ENCODE results near the gene QSOX2. TPM values are rescaled to one million over a fixed set of nuclear protein-coding genes. Genes with fewer than 3 reads are reported as not detected.

Gene QSOX2
- total and polyA plus RNA-seq, 4 donors, result 0.79 to 12.7 (median 4.3) TPM

- TF ChIP-seq, protein P1, sequence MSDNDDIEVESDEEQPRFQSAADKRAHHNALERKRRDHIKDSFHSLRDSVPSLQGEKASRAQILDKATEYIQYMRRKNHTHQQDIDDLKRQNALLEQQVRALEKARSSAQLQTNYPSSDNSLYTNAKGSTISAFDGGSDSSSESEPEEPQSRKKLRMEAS (IDR thresholded peaks at IDR 0.05), result no peak
- TF ChIP-seq EGR1 (IDR thresholded peaks at IDR 0.05; ENCODE audit: low read depth in 2 of 2) (no peak), CTCF (IDR thresholded peaks at IDR 0.05; ENCODE audit: low read depth, low read length, missing input control) (no peak), HNF4A (conservative IDR thresholded peaks at IDR 0.05) (no peak), JUND (IDR thresholded peaks at IDR 0.05) (no peak), YY1 (IDR thresholded peaks at IDR 0.05) (no peak), HNF4G (IDR thresholded peaks at IDR 0.05) (no peak)
- TF ChIP-seq, protein P2, sequence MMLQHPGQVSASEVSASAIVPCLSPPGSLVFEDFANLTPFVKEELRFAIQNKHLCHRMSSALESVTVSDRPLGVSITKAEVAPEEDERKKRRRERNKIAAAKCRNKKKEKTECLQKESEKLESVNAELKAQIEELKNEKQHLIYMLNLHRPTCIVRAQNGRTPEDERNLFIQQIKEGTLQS (IDR thresholded peaks at IDR 0.05), result no peak
Measured at GRCh38 chr9:136204145-136204805, 41.3 kb downstream of the QSOX2 start (continued).

DNA sequence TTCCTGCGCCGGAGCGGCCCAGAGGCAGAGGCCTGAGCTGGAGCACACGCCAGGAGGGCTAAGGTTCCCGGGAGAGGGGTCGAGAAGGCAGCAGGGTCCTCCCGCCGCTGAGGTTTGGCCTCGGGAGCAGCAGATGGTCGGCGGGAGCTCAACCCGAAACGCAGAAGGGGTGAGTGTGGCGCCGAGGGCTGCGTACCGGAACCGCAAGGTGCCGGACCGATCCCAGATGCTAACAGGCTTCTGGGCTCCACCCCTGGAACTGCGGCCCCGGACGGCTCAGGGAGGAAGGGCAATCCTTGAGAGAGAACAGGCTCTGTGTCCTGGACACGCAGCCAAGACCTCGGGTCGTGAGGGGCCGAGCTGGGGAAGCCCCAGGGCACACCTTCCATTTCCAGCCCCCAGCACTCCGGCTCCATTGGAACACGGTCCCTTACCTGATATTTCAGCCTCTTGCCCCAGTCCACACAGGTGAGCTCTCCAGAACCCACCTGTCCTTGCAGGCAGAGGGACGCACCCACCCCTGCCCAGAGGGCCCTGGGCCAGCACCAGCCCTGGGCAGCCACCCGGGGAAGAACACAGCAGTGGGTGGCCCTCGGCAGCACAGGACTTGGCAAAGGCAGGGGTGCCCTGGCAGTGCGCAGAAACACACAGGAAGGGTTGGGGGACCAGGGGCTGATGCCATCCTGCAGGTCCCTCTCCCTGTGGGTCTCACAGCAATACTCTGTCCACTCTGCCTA lies 42.0 kb downstream of the QSOX2 start:
- H3K4me1 ChIP-seq (ENCODE audit: control insufficient read depth in 4 of 4, insufficient read depth in 4 of 4, low read length in 3 of 4), result peaks cover 0 to 10% (median 6%) of the 10 kb centered on the region in 4 donors
- H3K9ac ChIP-seq (ENCODE audit: low read depth in 1 of 2, low read length in 2 of 2), result no peak overlapping the region
- no peak for TF ChIP-seq ZBTB33 (IDR thresholded peaks at IDR 0.05)
- no peak for TF ChIP-seq HNF4A (conservative IDR thresholded peaks at IDR 0.05)
- TF ChIP-seq RAD21 (IDR thresholded peaks at IDR 0.05), result no peak
- no peak for TF ChIP-seq RXRA (IDR thresholded peaks at IDR 0.05)
- TF ChIP-seq TAF1 (conservative IDR thresholded peaks at IDR 0.05), result no peak
- no peak for TF ChIP-seq YY1 (IDR thresholded peaks at IDR 0.05)
- H3K36me3 ChIP-seq (ENCODE audit: control insufficient read depth in 4 of 4, insufficient read depth in 3 of 4, low read depth in 1 of 4, low read length in 3 of 4), result peaks cover 0 to 3% (median under 1%) of the 10 kb centered on the region in 4 donors
- H3K27ac ChIP-seq (ENCODE audit: low read depth in 1 of 2, low read length in 2 of 2), result no peak overlapping the region
- WGBS, result 21% methylated on average over 33 of the region's 33 CpGs
- H3K4me3 ChIP-seq (ENCODE audit: low read depth in 1 of 3, low read length in 3 of 3), result no peak overlapping the region
- H3K27me3 ChIP-seq (ENCODE audit: control insufficient read depth in 4 of 4, insufficient read depth in 4 of 4, low read length in 3 of 4), result peaks cover 0 to 42% (median 10%) of the 10 kb centered on the region in 4 donors
- no peaks in the 10 kb centered on the region for H3K9me3 ChIP-seq (ENCODE audit: control insufficient read depth in 4 of 4, low read length in 3 of 4)
- DNase-seq (ENCODE audit: low spot score), result no peak

DNA sequence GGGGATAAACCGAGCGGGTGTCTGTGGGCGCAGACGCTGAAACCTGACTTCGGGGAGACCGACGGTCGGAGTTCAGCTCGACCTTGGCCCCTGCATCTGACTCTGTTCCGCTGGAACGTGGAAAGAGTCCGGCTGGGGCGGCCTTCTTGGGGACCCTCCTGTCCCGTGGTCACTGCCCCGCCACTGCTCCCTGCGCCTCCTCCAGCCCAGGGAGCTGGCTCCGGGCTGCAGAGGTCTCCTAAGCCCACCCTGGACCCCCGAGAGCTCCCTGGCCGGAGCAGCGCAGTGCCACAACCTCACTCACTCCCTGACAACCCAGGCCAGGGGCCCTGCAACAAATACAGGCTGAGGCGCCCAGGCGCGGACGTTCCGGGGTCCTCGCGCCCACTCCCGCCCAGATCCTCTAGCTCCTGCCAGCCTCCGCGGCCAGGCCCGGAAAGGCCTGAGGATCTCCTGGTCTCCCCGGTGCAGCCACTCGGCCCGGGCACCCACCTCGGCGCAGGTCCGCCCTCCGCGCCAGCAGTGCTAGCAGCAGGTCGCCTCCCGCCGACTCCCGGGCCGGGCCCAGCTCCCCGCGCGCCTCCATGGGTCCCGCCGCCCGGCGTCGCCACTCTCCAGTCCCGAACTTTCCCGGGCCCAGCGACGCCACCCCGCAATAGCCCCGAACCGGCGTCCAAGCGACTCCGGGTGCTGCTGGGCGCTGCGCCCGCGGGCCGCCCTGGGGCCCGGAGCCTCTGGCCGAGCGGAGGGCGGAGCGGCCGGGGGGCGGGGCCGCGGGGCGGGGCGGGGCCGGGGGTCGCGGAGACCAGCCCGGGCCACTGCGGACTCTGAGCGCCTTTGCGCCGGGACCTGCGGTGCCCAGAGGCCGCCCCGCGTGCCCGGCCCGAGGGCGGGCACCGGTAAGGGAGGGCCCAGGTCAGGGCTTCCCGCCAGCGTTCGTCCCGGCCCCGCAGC lies 42.9 kb downstream of the QSOX2 start:
- H3K36me3 ChIP-seq (ENCODE audit: control insufficient read depth in 4 of 4, insufficient read depth in 3 of 4, low read depth in 1 of 4, low read length in 3 of 4), result peaks cover 0 to 1% (median 0%) of the 10 kb centered on the region in 4 donors
- TF ChIP-seq NR2F2 (IDR thresholded peaks at IDR 0.05) (no peak), RXRA (IDR thresholded peaks at IDR 0.05) (no peak), HNF4G (IDR thresholded peaks at IDR 0.05) (no peak)
- TF ChIP-seq, protein P1 (IDR thresholded peaks at IDR 0.05), result no peak
- TF ChIP-seq, protein P3, sequence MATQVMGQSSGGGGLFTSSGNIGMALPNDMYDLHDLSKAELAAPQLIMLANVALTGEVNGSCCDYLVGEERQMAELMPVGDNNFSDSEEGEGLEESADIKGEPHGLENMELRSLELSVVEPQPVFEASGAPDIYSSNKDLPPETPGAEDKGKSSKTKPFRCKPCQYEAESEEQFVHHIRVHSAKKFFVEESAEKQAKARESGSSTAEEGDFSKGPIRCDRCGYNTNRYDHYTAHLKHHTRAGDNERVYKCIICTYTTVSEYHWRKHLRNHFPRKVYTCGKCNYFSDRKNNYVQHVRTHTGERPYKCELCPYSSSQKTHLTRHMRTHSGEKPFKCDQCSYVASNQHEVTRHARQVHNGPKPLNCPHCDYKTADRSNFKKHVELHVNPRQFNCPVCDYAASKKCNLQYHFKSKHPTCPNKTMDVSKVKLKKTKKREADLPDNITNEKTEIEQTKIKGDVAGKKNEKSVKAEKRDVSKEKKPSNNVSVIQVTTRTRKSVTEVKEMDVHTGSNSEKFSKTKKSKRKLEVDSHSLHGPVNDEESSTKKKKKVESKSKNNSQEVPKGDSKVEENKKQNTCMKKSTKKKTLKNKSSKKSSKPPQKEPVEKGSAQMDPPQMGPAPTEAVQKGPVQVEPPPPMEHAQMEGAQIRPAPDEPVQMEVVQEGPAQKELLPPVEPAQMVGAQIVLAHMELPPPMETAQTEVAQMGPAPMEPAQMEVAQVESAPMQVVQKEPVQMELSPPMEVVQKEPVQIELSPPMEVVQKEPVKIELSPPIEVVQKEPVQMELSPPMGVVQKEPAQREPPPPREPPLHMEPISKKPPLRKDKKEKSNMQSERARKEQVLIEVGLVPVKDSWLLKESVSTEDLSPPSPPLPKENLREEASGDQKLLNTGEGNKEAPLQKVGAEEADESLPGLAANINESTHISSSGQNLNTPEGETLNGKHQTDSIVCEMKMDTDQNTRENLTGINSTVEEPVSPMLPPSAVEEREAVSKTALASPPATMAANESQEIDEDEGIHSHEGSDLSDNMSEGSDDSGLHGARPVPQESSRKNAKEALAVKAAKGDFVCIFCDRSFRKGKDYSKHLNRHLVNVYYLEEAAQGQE (IDR thresholded peaks at IDR 0.05), result peak; percentile 7
- H3K9ac ChIP-seq (ENCODE audit: low read depth in 1 of 2, low read length in 2 of 2), result no peak overlapping the region
- peaks cover 0 to 9% (median 7%) of the 10 kb centered on the region in 4 donors for H3K4me1 ChIP-seq (ENCODE audit: control insufficient read depth in 4 of 4, insufficient read depth in 4 of 4, low read length in 3 of 4)
- no peak for DNase-seq (ENCODE audit: low spot score)
- H3K27me3 ChIP-seq (ENCODE audit: control insufficient read depth in 4 of 4, insufficient read depth in 4 of 4, low read length in 3 of 4), result peaks cover 0 to 48% (median 10%) of the 10 kb centered on the region in 4 donors
- H3K9me3 ChIP-seq (ENCODE audit: control insufficient read depth in 4 of 4, low read length in 3 of 4), result no peaks in the 10 kb centered on the region
- H3K27ac ChIP-seq (ENCODE audit: low read depth in 1 of 2, low read length in 2 of 2), result no peak overlapping the region
- 14% methylated on average over 99 of the region's 99 CpGs for WGBS
- H3K4me3 ChIP-seq (ENCODE audit: low read depth in 1 of 3, low read length in 3 of 3), result no peak overlapping the region

Data from liver (tissue), 9 donors.